Liver (tissue), 9 donors: Measurements from ENCODE around the gene P2RY12. TPM values are rescaled to one million over a fixed set of nuclear protein-coding genes. Genes with fewer than 3 reads are reported as not detected.

Experiments
- DNase-seq: peaks from one replicate; pipeline ENCODE4 v3.0.0-alpha.2; 2017; ENCODE audit warnings: low spot score
- H3K27ac ChIP-seq, 2 donors: one replicate each; pipeline ENCODE4 v1.7.0; 2013; ENCODE audit warnings: inconsistent platforms in 2 of 2, low read length in 2 of 2, control low read depth in 1 of 2, low read depth in 1 of 2, mild to moderate bottlenecking in 1 of 2
- H3K27me3 ChIP-seq, 4 donors: one replicate each; pipeline versions ENCODE4 v1.6.1 to v1.7.0; 2013; ENCODE audit warnings: low read length in 3 of 4, inconsistent platforms in 1 of 4, mild to moderate bottlenecking in 1 of 4, moderate library complexity in 1 of 4; ENCODE audit not compliant: control insufficient read depth in 4 of 4, insufficient read depth in 4 of 4
- H3K36me3 ChIP-seq, 4 donors: one replicate each; pipeline versions ENCODE4 v1.6.1 to v1.7.0; 2013; ENCODE audit warnings: low read length in 3 of 4, mild to moderate bottlenecking in 3 of 4, low read depth in 1 of 4, moderate library complexity in 1 of 4; ENCODE audit not compliant: control insufficient read depth in 4 of 4, insufficient read depth in 3 of 4
- H3K4me1 ChIP-seq, 4 donors: one replicate each; pipeline versions ENCODE4 v1.6.1 to v1.7.0; 2013; ENCODE audit warnings: low read length in 3 of 4, mild to moderate bottlenecking in 3 of 4, moderate library complexity in 1 of 4; ENCODE audit not compliant: control insufficient read depth in 4 of 4, insufficient read depth in 4 of 4
- H3K4me3 ChIP-seq, 3 donors: one replicate each; pipeline versions ENCODE4 v1.6.1 to v1.7.0; 2013; ENCODE audit warnings: low read length in 3 of 3, control low read depth in 1 of 3, low read depth in 1 of 3, mild to moderate bottlenecking in 1 of 3
- H3K9ac ChIP-seq, 2 donors: one replicate each; pipeline ENCODE4 v1.7.0; 2013; ENCODE audit warnings: low read length in 2 of 2, mild to moderate bottlenecking in 2 of 2, moderate library complexity in 2 of 2, control low read depth in 1 of 2, low read depth in 1 of 2
- H3K9me3 ChIP-seq, 4 donors: one replicate each; pipeline versions ENCODE4 v1.6.1 to v1.7.0; 2013; ENCODE audit warnings: low read length in 3 of 4; ENCODE audit not compliant: control insufficient read depth in 4 of 4
- ATF3 ChIP-seq: IDR thresholded peaks from 2 replicates; pipeline ENCODE4 v1.6.1; 2016; ENCODE audit warnings: antibody characterized with exemption
- CTCF ChIP-seq: fragments of 150-350 bp; IDR thresholded peaks from 2 replicates; pipeline ENCODE4 v1.5.1; 2017; ENCODE audit warnings: improper control_type of control experiment, low read depth, low read length; ENCODE audit not compliant: missing input control
- EGR1 ChIP-seq, 2 donors: IDR thresholded peaks; 2 replicates each; pipeline ENCODE4 v1.6.1; 2016 to 2018; ENCODE audit warnings: antibody characterized with exemption in 2 of 2, low read depth in 2 of 2
- FOXA1 ChIP-seq: IDR thresholded peaks from 2 replicates; pipeline ENCODE4 v1.6.1; 2016; ENCODE audit warnings: antibody characterized with exemption
- FOXA2 ChIP-seq: IDR thresholded peaks from 2 replicates; pipeline ENCODE4 v1.6.1; 2016; ENCODE audit warnings: antibody characterized with exemption
- GABPA ChIP-seq, 2 donors: IDR thresholded peaks in 1 of 2; conservative IDR thresholded peaks in 1 of 2; 2 replicates each; pipeline ENCODE4 v1.6.1; 2016; ENCODE audit warnings: antibody characterized with exemption in 2 of 2, mild to moderate bottlenecking in 1 of 2, moderate library complexity in 1 of 2
- HNF4A ChIP-seq, 2 donors: conservative IDR thresholded peaks; 2 replicates each; pipeline ENCODE4 v1.6.1; 2016; ENCODE audit warnings: antibody characterized with exemption in 2 of 2, mild to moderate bottlenecking in 2 of 2
- HNF4G ChIP-seq: IDR thresholded peaks from 2 replicates; pipeline ENCODE4 v1.6.1; 2016; ENCODE audit warnings: antibody characterized with exemption
- JUND ChIP-seq, 2 donors: IDR thresholded peaks; 2 replicates each; pipeline ENCODE4 v1.6.1; 2016; ENCODE audit warnings: antibody characterized with exemption in 2 of 2
- MAX ChIP-seq: IDR thresholded peaks from 2 replicates; pipeline ENCODE4 v1.6.1; 2016; ENCODE audit warnings: antibody characterized with exemption
- NR2F2 ChIP-seq: IDR thresholded peaks from 2 replicates; pipeline ENCODE4 v1.6.1; 2016; ENCODE audit warnings: antibody characterized with exemption
- RAD21 ChIP-seq, 2 donors: IDR thresholded peaks; 2 replicates each; pipeline ENCODE4 v1.6.1; 2016; ENCODE audit warnings: antibody characterized with exemption in 2 of 2, mild to moderate bottlenecking in 2 of 2
- REST ChIP-seq: IDR thresholded peaks from 2 replicates; pipeline ENCODE4 v1.6.1; 2016; ENCODE audit warnings: antibody characterized with exemption, mild to moderate bottlenecking
- RXRA ChIP-seq, 2 donors: IDR thresholded peaks; 2 replicates each; pipeline ENCODE4 v1.6.1; 2017 to 2018; ENCODE audit warnings: antibody characterized with exemption in 2 of 2, mild to moderate bottlenecking in 1 of 2
- SP1 ChIP-seq: IDR thresholded peaks from 2 replicates; pipeline ENCODE4 v1.6.1; 2018; ENCODE audit warnings: antibody characterized with exemption, mild to moderate bottlenecking
- TAF1 ChIP-seq: conservative IDR thresholded peaks from 2 replicates; pipeline ENCODE4 v1.6.1; 2016; ENCODE audit warnings: antibody characterized with exemption, mild to moderate bottlenecking
- YY1 ChIP-seq: IDR thresholded peaks from 2 replicates; pipeline ENCODE4 v1.6.1; 2016; ENCODE audit warnings: antibody characterized with exemption, mild to moderate bottlenecking
- ZBTB33 ChIP-seq: IDR thresholded peaks from 2 replicates; pipeline ENCODE4 v1.6.1; 2016; ENCODE audit warnings: antibody characterized with exemption
- WGBS: extraction: QIAGEN DNeasy Blood & Tissue Kit; methylation state at CpG from one replicate; pipeline ENCODE4 v1.1.7; 2013; 5-methylcytosine and 5-hydroxymethylcytosine counted together
- polyA plus RNA-seq, 2 donors: library from polyadenylated mRNA; stranded (reverse) in 1 of 2; unstranded in 1 of 2; fragments of 200-250 nt in 1 of 2; fragments of >200 nt in 1 of 2; fragmentation: Nextera tagmentation in 1 of 2; extraction: Ambion mirVana in 1 of 2; gene quantifications; one replicate each; pipeline versions ENCODE4 v1.2.1 to v1.2.3, GENCODE V29; 2013 to 2015
- total RNA-seq, 2 donors: library from RNA; depleted of rRNA; stranded (reverse); fragments of >200 nt; gene quantifications; one replicate each; pipeline ENCODE4 v1.2.3, GENCODE V29; 2014
- donor health status: healthy.
- donor health status: healthy.
- donor health status: healthy.
- donor health status: healthy.
- donor health status: healthy.

P2RY12 gene
- total and polyA plus RNA-seq, 4 donors, result 0.43 to 2.8 (median 1.6) TPM

- TF ChIP-seq ATF3 (no peak), CTCF (no peak), HNF4G (no peak), JUND (IDR thresholded peaks at IDR 0.05) (no peak), FOXA1 (no peak), SP1 (no peak), GABPA (IDR thresholded peaks at IDR 0.05 in 1 of 2, conservative IDR thresholded peaks at IDR 0.05 in 1 of 2) (no peak), TAF1 (no peak), NR2F2 (no peak), ZBTB33 (no peak), RAD21 (IDR thresholded peaks at IDR 0.05) (no peak), MAX (no peak), REST (no peak), FOXA2 (no peak), EGR1 (IDR thresholded peaks at IDR 0.05; ENCODE audit: low read depth in 2 of 2) (no peak), YY1 (no peak), HNF4A (conservative IDR thresholded peaks at IDR 0.05) (no peak), RXRA (IDR thresholded peaks at IDR 0.05) (no peak)
- Histone ChIP-seq H3K4me3 (no peak overlapping the region), H3K9me3 (no peaks in the 10 kb centered on the region), H3K36me3 (no peaks in the 10 kb centered on the region), H3K27ac (no peak overlapping the region), H3K9ac (no peak overlapping the region), H3K4me1 (no peaks in the 10 kb centered on the region), H3K27me3 (no peaks in the 10 kb centered on the region)
- DNase-seq, result no peak
- 87% methylated on average over 7 of the region's 7 CpGs for WGBS
Measured at GRCh38 chr3:151318991-151319390, 65.6 kb downstream of the P2RY12 start.
